Breast epithelium (tissue), 4 donors: ENCODE data around the gene TLE2. TPM values are rescaled to one million over a fixed set of nuclear protein-coding genes. Genes with fewer than 3 reads are reported as not detected.

Experiments
- DNase-seq, 2 donors: peaks; one replicate each; pipeline ENCODE4 v3.0.0-alpha.2; 2019; ENCODE audit warnings: low spot score in 2 of 2
- H3K27ac ChIP-seq, 2 donors: fragments of 200-600 bp; sonication (generic) in 1 of 2; one replicate each; pipeline ENCODE4 v1.5.1; 2016 to 2019; ENCODE audit warnings: mild to moderate bottlenecking in 1 of 2
- H3K27me3 ChIP-seq, 2 donors: fragments of 200-600 bp; sonication (generic) in 1 of 2; one replicate each; pipeline versions ENCODE4 v1.5.1 to v1.6.0; 2017 to 2019; ENCODE audit warnings: control low read depth in 1 of 2, mild to moderate bottlenecking in 1 of 2
- H3K36me3 ChIP-seq: fragments of 200-600 bp; one replicate; pipeline ENCODE4 v1.5.1; 2019
- H3K4me1 ChIP-seq, 2 donors: fragments of 200-600 bp; sonication (generic); one replicate each; pipeline ENCODE4 v1.5.1; 2016 to 2019; ENCODE audit warnings: control low read depth in 1 of 2
- H3K4me3 ChIP-seq, 3 donors: fragments of 200-600 bp; sonication (generic); 1 replicate in 2 of 3; 2 replicates in 1 of 3; pipeline ENCODE4 v1.5.1; 2016 to 2019; ENCODE audit warnings: mild to moderate bottlenecking in 3 of 3, moderate library complexity in 2 of 3
- H3K9me3 ChIP-seq, 2 donors: fragments of 200-600 bp; sonication (generic) in 1 of 2; one replicate each; pipeline ENCODE4 v1.5.1; 2016 to 2019; ENCODE audit warnings: control low read depth in 1 of 2
- POLR2A ChIP-seq: fragments of 450-650 bp; IDR thresholded peaks from one replicate; pipeline ENCODE4 v1.6.1; 2016; ENCODE audit warnings: antibody characterized with exemption, mild to moderate bottlenecking, moderate library complexity
- POLR2AphosphoS5 ChIP-seq, 3 donors: sonication (generic); formaldehyde crosslinking; IDR thresholded peaks; one replicate each; pipeline ENCODE4 v1.6.1; 2017; ENCODE audit warnings: antibody characterized with exemption in 3 of 3
- intact Hi-C: fragments of 100-400 bp; cut with DNase I; formaldehyde crosslinking; loops from one replicate; pipeline ENCODE4 v1.15.1; 2023; ENCODE audit warnings: low total_unique reads
- total RNA-seq, 3 donors: library from RNA; depleted of rRNA; stranded (reverse); fragments of >200 nt; gene quantifications; one replicate each; pipeline ENCODE4 v1.1.0, GENCODE V29; 2016
- TF ChIP-seq, protein P1 (sequence below), 3 donors: fragments of 450-650 bp; IDR thresholded peaks; one replicate each; pipeline ENCODE4 v1.5.1; 2016 to 2017; ENCODE audit warnings: antibody characterized with exemption in 3 of 3, mild to moderate bottlenecking in 3 of 3, moderate library complexity in 3 of 3

TLE2 gene
- total RNA-seq, 3 donors from 2014 or later: 25.3 to 65.6 (median 35.1) TPM

DNA sequence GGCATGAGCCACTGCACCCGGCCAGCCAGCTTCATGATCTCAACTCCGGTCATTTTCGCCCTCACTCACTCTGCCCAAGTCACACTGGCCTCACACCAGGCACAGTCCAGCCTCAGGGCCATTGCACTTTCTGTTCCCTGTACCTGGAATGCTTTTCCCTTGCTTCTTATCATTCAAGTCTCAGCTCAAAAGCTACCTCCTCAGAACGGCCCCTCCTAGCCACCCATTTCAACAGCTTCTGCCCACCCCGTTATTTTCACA is 2.5 kb upstream of the TLE2 start:
- intact Hi-C loops: no loop called here

DNA sequence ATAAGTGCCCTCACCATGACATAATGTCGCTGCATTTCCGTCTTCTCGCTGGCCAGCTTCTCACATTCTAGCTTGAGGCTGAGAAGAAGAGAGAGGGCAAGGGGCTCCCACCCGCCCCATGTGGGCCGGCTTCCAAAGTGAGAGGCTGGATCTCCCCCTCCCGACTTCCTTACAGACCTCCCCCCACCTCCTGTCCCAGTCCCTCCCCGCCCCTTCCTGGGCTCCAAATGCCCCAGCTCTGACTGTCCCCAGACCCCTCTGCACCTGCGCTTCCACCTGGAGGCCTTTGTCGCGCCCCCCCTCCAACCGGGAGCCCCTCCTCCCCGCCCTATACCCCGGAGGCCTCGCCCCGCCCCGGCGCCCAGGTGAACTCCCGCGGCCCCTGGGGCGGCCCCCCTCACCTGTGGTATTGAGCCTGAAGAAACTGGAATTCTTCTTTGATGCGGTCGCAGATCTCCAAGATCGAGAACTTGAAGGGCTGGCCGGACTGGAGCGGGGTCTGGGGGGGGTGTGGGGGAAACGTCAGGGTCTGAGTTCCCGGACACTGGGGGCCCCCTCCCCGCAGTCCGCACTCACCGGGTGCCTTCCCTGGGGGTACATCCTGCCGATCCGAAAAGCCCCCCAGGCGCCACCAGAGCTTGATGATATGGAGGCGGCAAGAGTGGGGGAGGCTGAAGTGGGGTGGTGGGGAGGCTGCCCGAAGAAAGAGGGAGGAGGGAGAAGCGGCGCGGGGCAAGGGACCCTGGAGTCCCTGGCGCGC is 595 bp downstream of the TLE2 start:
- Histone ChIP-seq H3K27me3 (no peaks in the 10 kb centered on the region), H3K4me3 (peak overlapping the region; percentile 70 to 72 (median 71)), H3K4me1 (peaks cover 0 to 6% of the 10 kb centered on the region in 2 donors), H3K36me3 (no peaks in the 10 kb centered on the region), H3K9me3 (no peaks in the 10 kb centered on the region), H3K27ac (peak overlapping the region; percentile 79 to 87)
- DNase-seq: peak in 1 of 2 donors; percentile 38
- intact Hi-C loops: no loop called here
- TF ChIP-seq, protein P1, sequence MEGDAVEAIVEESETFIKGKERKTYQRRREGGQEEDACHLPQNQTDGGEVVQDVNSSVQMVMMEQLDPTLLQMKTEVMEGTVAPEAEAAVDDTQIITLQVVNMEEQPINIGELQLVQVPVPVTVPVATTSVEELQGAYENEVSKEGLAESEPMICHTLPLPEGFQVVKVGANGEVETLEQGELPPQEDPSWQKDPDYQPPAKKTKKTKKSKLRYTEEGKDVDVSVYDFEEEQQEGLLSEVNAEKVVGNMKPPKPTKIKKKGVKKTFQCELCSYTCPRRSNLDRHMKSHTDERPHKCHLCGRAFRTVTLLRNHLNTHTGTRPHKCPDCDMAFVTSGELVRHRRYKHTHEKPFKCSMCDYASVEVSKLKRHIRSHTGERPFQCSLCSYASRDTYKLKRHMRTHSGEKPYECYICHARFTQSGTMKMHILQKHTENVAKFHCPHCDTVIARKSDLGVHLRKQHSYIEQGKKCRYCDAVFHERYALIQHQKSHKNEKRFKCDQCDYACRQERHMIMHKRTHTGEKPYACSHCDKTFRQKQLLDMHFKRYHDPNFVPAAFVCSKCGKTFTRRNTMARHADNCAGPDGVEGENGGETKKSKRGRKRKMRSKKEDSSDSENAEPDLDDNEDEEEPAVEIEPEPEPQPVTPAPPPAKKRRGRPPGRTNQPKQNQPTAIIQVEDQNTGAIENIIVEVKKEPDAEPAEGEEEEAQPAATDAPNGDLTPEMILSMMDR (IDR thresholded peaks at IDR 0.05): no peak
- TF ChIP-seq POLR2AphosphoS5 (IDR thresholded peaks at IDR 0.05) (no peak), POLR2A (no peak)

More for the DNA sequence above, 2.5 kb upstream of the TLE2 start:
- no peaks in the 10 kb centered on the region for H3K36me3 ChIP-seq
- no peak overlapping the region for H3K4me3 ChIP-seq
- no peak overlapping the region for H3K27ac ChIP-seq
- H3K4me1 ChIP-seq: peaks cover 2 to 17% of the 10 kb centered on the region in 2 donors
- no peaks in the 10 kb centered on the region for H3K9me3 ChIP-seq
- no peak for DNase-seq
- TF ChIP-seq POLR2AphosphoS5 (IDR thresholded peaks at IDR 0.05) (no peak), POLR2A (no peak)
- TF ChIP-seq, protein P1 (IDR thresholded peaks at IDR 0.05): no peak
- no peaks in the 10 kb centered on the region for H3K27me3 ChIP-seq

DNA sequence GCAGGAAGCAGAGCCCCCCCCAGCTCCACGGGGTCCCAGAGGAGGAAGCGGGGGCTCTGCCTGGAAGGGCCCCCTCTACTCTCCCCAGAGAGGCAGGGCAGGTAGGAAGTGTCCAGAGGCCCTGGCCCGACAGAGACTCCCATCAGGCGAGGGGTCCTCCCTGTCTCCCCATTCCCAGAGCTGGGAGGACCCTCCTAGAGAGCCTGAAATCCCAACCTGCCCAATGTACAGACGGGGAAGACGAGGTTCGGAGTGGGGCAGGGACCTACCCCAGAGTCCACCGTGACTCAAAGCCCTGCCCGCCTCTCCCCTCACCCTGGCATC is 1.1 kb downstream of the TLE2 start:
- H3K27ac ChIP-seq: peak overlapping the region; percentile 79 to 87
- peak overlapping the region; percentile 70 to 72 (median 71) for H3K4me3 ChIP-seq
- no peaks in the 10 kb centered on the region for H3K27me3 ChIP-seq
- DNase-seq: no peak
- no peaks in the 10 kb centered on the region for H3K9me3 ChIP-seq
- TF ChIP-seq POLR2A: no peak
- H3K36me3 ChIP-seq: no peaks in the 10 kb centered on the region
- intact Hi-C loops: loop anchor here (2.0 kb wide), 1 partner anchor 41 kb away; no protein-coding TSS in a partner anchor
- H3K4me1 ChIP-seq: peaks cover 0 to 6% of the 10 kb centered on the region in 2 donors

DNA sequence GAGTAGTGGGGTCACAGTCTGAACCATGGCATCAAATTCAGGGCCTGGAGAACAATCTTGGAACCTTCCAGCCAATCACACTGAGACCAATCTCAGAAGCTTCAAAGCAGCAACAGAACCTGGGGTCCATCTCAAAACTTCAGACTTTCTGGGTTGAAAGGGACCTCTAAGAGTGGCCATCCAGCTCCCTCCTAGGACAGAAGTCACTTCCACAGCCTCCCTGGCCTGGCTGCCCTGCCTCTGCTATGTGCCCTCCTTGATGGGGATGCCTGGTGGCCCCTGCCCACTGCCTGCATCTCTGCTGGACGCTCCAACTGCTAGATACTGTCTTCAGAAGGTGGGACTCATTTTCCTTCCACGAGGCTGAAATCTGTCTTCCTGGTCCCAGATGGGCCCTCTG is 1.8 kb downstream of the TLE2 start:
- intact Hi-C loops: loop anchor here (2.0 kb wide), 1 partner anchor 40 kb away; no protein-coding TSS in a partner anchor
- H3K4me1 ChIP-seq: peaks cover 0 to 6% of the 10 kb centered on the region in 2 donors
- H3K27ac ChIP-seq: peak overlapping the region; percentile 79 to 87
- no peaks in the 10 kb centered on the region for H3K9me3 ChIP-seq
- no peak overlapping the region for H3K4me3 ChIP-seq
- DNase-seq: no peak
- no peaks in the 10 kb centered on the region for H3K36me3 ChIP-seq
- H3K27me3 ChIP-seq: no peaks in the 10 kb centered on the region
- no peak for TF ChIP-seq POLR2A
- no peak for TF ChIP-seq POLR2AphosphoS5 (IDR thresholded peaks at IDR 0.05)
- TF ChIP-seq, protein P1 (IDR thresholded peaks at IDR 0.05): no peak

DNA sequence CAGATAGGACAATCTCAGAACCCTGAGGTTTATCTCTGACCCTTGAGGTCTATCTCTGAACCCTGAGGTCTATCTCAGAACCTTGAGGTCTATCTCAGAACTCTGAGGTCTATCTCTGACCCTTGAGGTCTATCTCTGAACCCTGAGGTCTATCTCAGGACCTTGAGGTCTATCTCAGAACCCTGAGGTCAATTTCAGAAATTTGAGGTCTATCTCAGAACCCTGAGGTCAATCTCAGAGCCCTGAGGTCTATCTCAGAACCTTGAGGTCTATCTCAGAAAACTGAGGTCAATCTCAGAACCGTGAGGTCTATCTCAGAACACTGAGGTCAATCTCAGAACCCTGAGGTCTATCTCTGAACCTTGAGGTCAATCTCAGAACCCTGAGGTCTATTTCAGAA is 2.3 kb downstream of the TLE2 start:
- no peaks in the 10 kb centered on the region for H3K9me3 ChIP-seq
- H3K27me3 ChIP-seq: no peaks in the 10 kb centered on the region
- H3K27ac ChIP-seq: no peak overlapping the region
- TF ChIP-seq POLR2AphosphoS5 (IDR thresholded peaks at IDR 0.05) (no peak), POLR2A (no peak)
- TF ChIP-seq, protein P1 (IDR thresholded peaks at IDR 0.05): no peak
- DNase-seq: no peak
- intact Hi-C loops: loop anchor here (2.0 kb wide), 1 partner anchor 40 kb away; no protein-coding TSS in a partner anchor
- H3K36me3 ChIP-seq: no peaks in the 10 kb centered on the region
- H3K4me3 ChIP-seq: no peak overlapping the region
- peaks cover 0 to 6% of the 10 kb centered on the region in 2 donors for H3K4me1 ChIP-seq
